ENCODE measurements around the gene PRPH. TPM values are rescaled to one million over a fixed set of nuclear protein-coding genes. Genes with fewer than 3 reads are reported as not detected.

The PRPH gene
- total and polyA plus RNA-seq, 10 of the 15 experiments (the other 5 are each of a cell fraction or from before 2014, with no cell fraction given) = 0.09 to 0.45 (median 0.19) TPM; not detected in 3

- ChIA-PET POLR2A (no interaction called here), SMC1A (ENCODE audit: uncharacterized antibody, unreplicated experiment) (interaction anchor here (1.0 kb wide), 1 partner anchor 8 kb away, joined by 4 read pairs; no protein-coding TSS in a partner anchor), CTCF (interaction anchor here (0.6 to 16.2 kb wide), 12 partner anchors 8 to 156 kb away, joined by 3 to 231 read pairs (median 6); partner anchors contain the start of genes DNAJC22 and TROAP), RAD21 (ENCODE audit: unreplicated experiment) (interaction anchor here (1.0 to 1.7 kb wide), 6 partner anchors 8 to 61 kb away, joined by 3 to 8 read pairs (median 4); partner anchors contain the start of genes DNAJC22 and TROAP)
- Histone ChIP-seq H3K9ac (ENCODE audit: control insufficient read depth, insufficient read depth, low read length) (no peak overlapping the region), H4K20me1 (ENCODE audit: control insufficient read depth, insufficient read depth) (no peaks in the 10 kb centered on the region), H3K4me3 (peak overlapping the region; percentile 40; the same call in 1 of the 2 replicates), H3K27ac (ENCODE audit: control insufficient read depth, insufficient read depth) (no peak overlapping the region), H3K27me3 (replicated peaks in 1 of 2; ENCODE audit: control insufficient read depth in 2 of 2, insufficient read depth in 2 of 2, low read length in 1 of 2) (peaks cover 19 to 20% of the 10 kb centered on the region in 2 experiments), H3K4me2 (ENCODE audit: control insufficient read depth, insufficient read depth) (peak overlapping the region; percentile 90), H3K79me2 (ENCODE audit: control insufficient read depth, insufficient read depth, low read length) (no peaks in the 10 kb centered on the region), H3K36me3 (ENCODE audit: control insufficient read depth in 2 of 2, insufficient read depth in 2 of 2, low read length in 1 of 2) (no peaks in the 10 kb centered on the region), H2AFZ (ENCODE audit: control insufficient read depth, low read depth, low read length) (no peak overlapping the region; the same call in 1 of the 2 replicates), H3K9me3 (replicated peaks; ENCODE audit: control insufficient read depth, insufficient read depth, low read length) (no peaks in the 10 kb centered on the region), H3K4me1 (ENCODE audit: control insufficient read depth, insufficient read depth, low read length) (peaks cover 8% of the 10 kb centered on the region)
- in situ Hi-C loops (cut with MboI) (no loop called here), intact Hi-C loops (cut with micrococcal nuclease; ENCODE audit: unreplicated experiment) (no loop called here)
- no peak for FAIRE-seq
- under 1% methylated on average over 70 of the region's 77 CpGs for WGBS (ENCODE audit: insufficient coverage, insufficient replicate concordance, low lambda C conversion rate, missing lambda C conversion rate)
- DNase-seq (ENCODE audit: low read depth, low spot score) = no peak
- BruUV-seq (replicated peaks) = no TSS peak
- ATAC-seq = peak; percentile 80
- peak in 1 of 3 experiments; percentile 12; a peak in 1 of 6 replicates for TF ChIP-seq CTCF (IDR thresholded peaks at IDR 0.05 in 2 of 3, conservative IDR thresholded peaks at IDR 0.05 in 1 of 3; ENCODE audit: control insufficient read depth in 2 of 3, extremely low read depth in 1 of 3, insufficient read depth in 1 of 3, low read depth in 3 of 3, low read length in 3 of 3)
- TF ChIP-seq EZH2 (IDR thresholded peaks at IDR 0.05; ENCODE audit: borderline replicate concordance, control insufficient read depth, low read depth, low read length) = 0 out of 2 replicates have a peak, but pooled peaks have one; percentile 23
- TF ChIP-seq TARDBP (IDR thresholded peaks at IDR 0.05; ENCODE audit: borderline replicate concordance) = no peak
- no peak for TF ChIP-seq RCOR1 (conservative IDR thresholded peaks at IDR 0.05; ENCODE audit: low read depth, low read length)
These were observed 2.1 kb downstream of the PRPH start for GRCh38 chr12:49296836-49297694.
